ENCODE results near the gene F11. TPM values are rescaled to one million over a fixed set of nuclear protein-coding genes. Genes with fewer than 3 reads are reported as not detected.

F11 gene
- total and polyA plus RNA-seq, 2 experiments from 2014 or later, result 0.74 to 2.1 TPM

GRCh38 chr4:186240452-186240847, 25.5 kb upstream of the F11 start:
- H3K9me3 Mint-ChIP-seq, result peaks cover 5% of the 10 kb centered on the region; the same call in 1 of the 3 replicates
- H3K27me3 Mint-ChIP-seq (ENCODE audit: insufficient read depth, low read depth, poor library complexity), result peaks cover 5% of the 10 kb centered on the region
- H3K79me2 ChIP-seq (replicated peaks; ENCODE audit: insufficient read depth), result peaks cover 20% of the 10 kb centered on the region
- DNase-seq (ENCODE audit: low spot score), result no peak
- peak overlapping the region; percentile 66; the same call in 1 of the 2 replicates for H3K4me2 ChIP-seq
- peaks cover 22% of the 10 kb centered on the region for H3K4me1 ChIP-seq (ENCODE audit: insufficient read depth)
- peak overlapping the region; percentile 94; the same call in 1 of the 2 replicates for H3K27ac ChIP-seq (ENCODE audit: low read depth)
- H3K4me1 Mint-ChIP-seq, result peaks cover 6% of the 10 kb centered on the region
- no peaks in the 10 kb centered on the region; the same call in 1 of the 2 replicates for H3K36me3 ChIP-seq (ENCODE audit: insufficient read depth)
- no peaks in the 10 kb centered on the region for H3K9me2 ChIP-seq (ENCODE audit: insufficient read depth)
- H3K27ac Mint-ChIP-seq, result no peak overlapping the region
- no peaks in the 10 kb centered on the region for H4K20me1 ChIP-seq (replicated peaks; ENCODE audit: insufficient read depth)
- ATAC-seq, result peak; percentile 58
- H3K36me3 Mint-ChIP-seq (ENCODE audit: low read depth), result peaks cover 5% of the 10 kb centered on the region
- no peaks in the 10 kb centered on the region for H3K27me3 ChIP-seq (ENCODE audit: insufficient read depth)
- H3K4me3 ChIP-seq, result no peak overlapping the region
- H3F3A ChIP-seq (replicated peaks; ENCODE audit: low read depth), result peaks cover 17% of the 10 kb centered on the region
- TF ChIP-seq EZH2 (IDR thresholded peaks at IDR 0.05; ENCODE audit: low read depth, unreplicated experiment), result no peak
- TF ChIP-seq, protein P1, sequence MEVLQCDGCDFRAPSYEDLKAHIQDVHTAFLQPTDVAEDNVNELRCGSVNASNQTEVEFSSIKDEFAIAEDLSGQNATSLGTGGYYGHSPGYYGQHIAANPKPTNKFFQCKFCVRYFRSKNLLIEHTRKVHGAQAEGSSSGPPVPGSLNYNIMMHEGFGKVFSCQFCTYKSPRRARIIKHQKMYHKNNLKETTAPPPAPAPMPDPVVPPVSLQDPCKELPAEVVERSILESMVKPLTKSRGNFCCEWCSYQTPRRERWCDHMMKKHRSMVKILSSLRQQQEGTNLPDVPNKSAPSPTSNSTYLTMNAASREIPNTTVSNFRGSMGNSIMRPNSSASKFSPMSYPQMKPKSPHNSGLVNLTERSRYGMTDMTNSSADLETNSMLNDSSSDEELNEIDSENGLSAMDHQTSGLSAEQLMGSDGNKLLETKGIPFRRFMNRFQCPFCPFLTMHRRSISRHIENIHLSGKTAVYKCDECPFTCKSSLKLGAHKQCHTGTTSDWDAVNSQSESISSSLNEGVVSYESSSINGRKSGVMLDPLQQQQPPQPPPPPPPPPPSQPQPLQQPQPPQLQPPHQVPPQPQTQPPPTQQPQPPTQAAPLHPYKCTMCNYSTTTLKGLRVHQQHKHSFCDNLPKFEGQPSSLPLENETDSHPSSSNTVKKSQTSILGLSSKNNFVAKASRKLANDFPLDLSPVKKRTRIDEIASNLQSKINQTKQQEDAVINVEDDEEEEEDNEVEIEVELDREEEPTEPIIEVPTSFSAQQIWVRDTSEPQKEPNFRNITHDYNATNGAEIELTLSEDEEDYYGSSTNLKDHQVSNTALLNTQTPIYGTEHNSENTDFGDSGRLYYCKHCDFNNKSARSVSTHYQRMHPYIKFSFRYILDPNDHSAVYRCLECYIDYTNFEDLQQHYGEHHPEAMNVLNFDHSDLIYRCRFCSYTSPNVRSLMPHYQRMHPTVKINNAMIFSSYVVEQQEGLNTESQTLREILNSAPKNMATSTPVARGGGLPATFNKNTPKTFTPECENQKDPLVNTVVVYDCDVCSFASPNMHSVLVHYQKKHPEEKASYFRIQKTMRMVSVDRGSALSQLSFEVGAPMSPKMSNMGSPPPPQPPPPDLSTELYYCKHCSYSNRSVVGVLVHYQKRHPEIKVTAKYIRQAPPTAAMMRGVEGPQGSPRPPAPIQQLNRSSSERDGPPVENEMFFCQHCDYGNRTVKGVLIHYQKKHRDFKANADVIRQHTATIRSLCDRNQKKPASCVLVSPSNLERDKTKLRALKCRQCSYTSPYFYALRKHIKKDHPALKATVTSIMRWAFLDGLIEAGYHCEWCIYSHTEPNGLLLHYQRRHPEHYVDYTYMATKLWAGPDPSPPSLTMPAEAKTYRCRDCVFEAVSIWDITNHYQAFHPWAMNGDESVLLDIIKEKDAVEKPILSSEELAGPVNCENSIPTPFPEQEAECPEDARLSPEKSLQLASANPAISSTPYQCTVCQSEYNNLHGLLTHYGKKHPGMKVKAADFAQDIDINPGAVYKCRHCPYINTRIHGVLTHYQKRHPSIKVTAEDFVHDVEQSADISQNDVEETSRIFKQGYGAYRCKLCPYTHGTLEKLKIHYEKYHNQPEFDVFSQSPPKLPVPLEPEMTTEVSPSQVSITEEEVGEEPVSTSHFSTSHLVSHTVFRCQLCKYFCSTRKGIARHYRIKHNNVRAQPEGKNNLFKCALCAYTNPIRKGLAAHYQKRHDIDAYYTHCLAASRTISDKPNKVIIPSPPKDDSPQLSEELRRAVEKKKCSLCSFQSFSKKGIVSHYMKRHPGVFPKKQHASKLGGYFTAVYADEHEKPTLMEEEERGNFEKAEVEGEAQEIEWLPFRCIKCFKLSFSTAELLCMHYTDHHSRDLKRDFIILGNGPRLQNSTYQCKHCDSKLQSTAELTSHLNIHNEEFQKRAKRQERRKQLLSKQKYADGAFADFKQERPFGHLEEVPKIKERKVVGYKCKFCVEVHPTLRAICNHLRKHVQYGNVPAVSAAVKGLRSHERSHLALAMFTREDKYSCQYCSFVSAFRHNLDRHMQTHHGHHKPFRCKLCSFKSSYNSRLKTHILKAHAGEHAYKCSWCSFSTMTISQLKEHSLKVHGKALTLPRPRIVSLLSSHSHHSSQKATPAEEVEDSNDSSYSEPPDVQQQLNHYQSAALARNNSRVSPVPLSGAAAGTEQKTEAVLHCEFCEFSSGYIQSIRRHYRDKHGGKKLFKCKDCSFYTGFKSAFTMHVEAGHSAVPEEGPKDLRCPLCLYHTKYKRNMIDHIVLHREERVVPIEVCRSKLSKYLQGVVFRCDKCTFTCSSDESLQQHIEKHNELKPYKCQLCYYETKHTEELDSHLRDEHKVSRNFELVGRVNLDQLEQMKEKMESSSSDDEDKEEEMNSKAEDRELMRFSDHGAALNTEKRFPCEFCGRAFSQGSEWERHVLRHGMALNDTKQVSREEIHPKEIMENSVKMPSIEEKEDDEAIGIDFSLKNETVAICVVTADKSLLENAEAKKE (CRISPR knock-in tag; IDR thresholded peaks at IDR 0.05), result no peak
- no peak for TF ChIP-seq CREB1 (CRISPR knock-in tag; IDR thresholded peaks at IDR 0.05; ENCODE audit: low read depth)
- no peak overlapping the region for H3K4me3 Mint-ChIP-seq
- H2AFZ ChIP-seq, result no peak overlapping the region

DNA sequence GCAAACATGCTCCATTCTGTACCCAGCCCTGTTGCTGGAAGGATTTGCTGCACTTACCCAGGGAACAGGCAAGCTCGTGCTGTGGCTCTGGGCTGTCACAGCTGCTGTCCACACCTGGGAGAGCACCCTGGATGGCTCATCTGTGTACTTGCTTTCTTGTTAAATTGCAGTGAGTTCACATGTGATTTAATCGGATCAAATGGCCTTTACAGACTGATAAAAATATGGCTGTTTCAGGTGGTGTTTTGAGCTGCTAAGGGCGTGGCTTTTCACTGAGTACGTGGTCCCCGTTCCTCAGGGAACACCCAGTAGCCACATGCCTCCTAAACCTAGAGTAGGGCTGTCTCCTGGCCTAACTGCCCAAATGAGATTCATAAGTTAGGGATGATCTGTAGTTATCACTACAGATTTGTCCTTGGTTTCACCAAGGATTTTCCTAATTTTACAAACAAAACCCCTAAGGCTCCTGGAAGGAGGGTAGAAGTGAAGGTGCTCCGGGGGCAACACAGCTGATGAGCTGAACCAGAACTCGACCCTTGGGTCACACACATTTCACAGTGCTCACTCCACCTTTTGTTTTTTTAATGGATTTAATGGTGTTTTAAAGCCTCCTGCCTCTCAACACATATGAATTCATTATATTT, 25.0 kb upstream of the F11 start:
- H3K27ac ChIP-seq (ENCODE audit: low read depth), result peak overlapping the region; percentile 94
- H3K36me3 ChIP-seq (ENCODE audit: insufficient read depth), result no peaks in the 10 kb centered on the region; the same call in 1 of the 2 replicates
- H3K4me3 Mint-ChIP-seq, result no peak overlapping the region
- peaks cover 9% of the 10 kb centered on the region for H3K4me1 Mint-ChIP-seq
- H3K27me3 Mint-ChIP-seq (ENCODE audit: insufficient read depth, low read depth, poor library complexity), result peaks cover 7% of the 10 kb centered on the region
- TF ChIP-seq POLR2AphosphoS5 (IDR thresholded peaks at IDR 0.05; ENCODE audit: low read depth) (peak; percentile 41; the same call in 1 of the 2 replicates), NANOG (IDR thresholded peaks at IDR 0.05; ENCODE audit: borderline replicate concordance) (peak; percentile 52; the same call in 1 of the 2 replicates), STAT1 (IDR thresholded peaks at IDR 0.05; ENCODE audit: unreplicated experiment) (no peak)
- no peak overlapping the region for H3K27ac Mint-ChIP-seq
- peaks cover 5% of the 10 kb centered on the region for H3K36me3 Mint-ChIP-seq (ENCODE audit: low read depth)
- peak overlapping the region; percentile 66 for H3K4me2 ChIP-seq
- DNase-seq (ENCODE audit: low spot score), result peak; percentile 45
- H3K4me1 ChIP-seq (ENCODE audit: insufficient read depth), result peaks cover 22% of the 10 kb centered on the region
- H4K20me1 ChIP-seq (replicated peaks; ENCODE audit: insufficient read depth), result no peaks in the 10 kb centered on the region
- no peak overlapping the region for H2AFZ ChIP-seq
- peaks cover 17% of the 10 kb centered on the region for H3F3A ChIP-seq (replicated peaks; ENCODE audit: low read depth)
- 0 out of 2 replicates have a peak overlapping the region, but pooled peaks have one; percentile 21 for H3K4me3 ChIP-seq
- peaks cover 25% of the 10 kb centered on the region for H3K79me2 ChIP-seq (replicated peaks; ENCODE audit: insufficient read depth)
- no peaks in the 10 kb centered on the region for H3K27me3 ChIP-seq (ENCODE audit: insufficient read depth)
- no peaks in the 10 kb centered on the region for H3K9me2 ChIP-seq (ENCODE audit: insufficient read depth)
- H3K9me3 Mint-ChIP-seq, result peaks cover 5% of the 10 kb centered on the region; the same call in 1 of the 3 replicates
- peak; percentile 75 for ATAC-seq

Measured in GM23338 (cell line).